Keratinocyte (primary cell): ENCODE data around the gene ADCK1. TPM values are rescaled to one million over a fixed set of nuclear protein-coding genes. Genes with fewer than 3 reads are reported as not detected.

Experiments used
- DNase-seq: peaks from one replicate; pipeline ENCODE4 v3.0.0-alpha.2; 2011; ENCODE audit warnings: low read depth, missing footprints, low spot score
- FAIRE-seq: peaks from 2 replicates; lab custom pipeline; 2011; peaks lifted over from hg19 to GRCh38; lab: Jason Lieb, UNC
- H2AFZ ChIP-seq: 2 replicates; pipeline ENCODE4 v1.6.0; 2012; ENCODE audit warnings: low read length, control low read depth, inconsistent platforms; ENCODE audit not compliant: control insufficient read depth
- H3K27ac ChIP-seq: 2 replicates; pipeline ENCODE4 v1.5.1; 2011; ENCODE audit warnings: low read length; ENCODE audit not compliant: control insufficient read depth, insufficient read depth
- H3K27me3 ChIP-seq: 3 replicates; pipeline ENCODE4 v1.6.0; 2011; ENCODE audit warnings: low read length; ENCODE audit not compliant: control insufficient read depth, insufficient read depth; ENCODE audit errors: extremely low read depth
- H3K36me3 ChIP-seq, 2 experiments: 2 replicates in 1 of 2; 3 replicates in 1 of 2; pipeline ENCODE4 v1.5.1; 2011; ENCODE audit warnings: low read length in 2 of 2, mild to moderate bottlenecking in 1 of 2; ENCODE audit not compliant: control insufficient read depth in 2 of 2, insufficient read depth in 2 of 2; ENCODE audit errors: extremely low read depth in 1 of 2
- H3K4me1 ChIP-seq: 3 replicates; pipeline ENCODE4 v1.5.1; 2011; ENCODE audit warnings: low read length; ENCODE audit not compliant: control insufficient read depth, insufficient read depth; ENCODE audit errors: extremely low read depth
- H3K4me2 ChIP-seq: 3 replicates; pipeline ENCODE4 v1.6.0; 2011; ENCODE audit warnings: low read depth, low read length; ENCODE audit not compliant: control insufficient read depth, insufficient read depth; ENCODE audit errors: extremely low read depth
- H3K4me3 ChIP-seq, 3 experiments: fragments of 200-600 bp in 1 of 3; sonication (generic) in 1 of 3; 2 replicates in 2 of 3; 3 replicates in 1 of 3; pipeline ENCODE4 v1.5.1; 2011 to 2016; ENCODE audit warnings: low read length in 3 of 3, mild to moderate bottlenecking in 3 of 3, control low read depth in 2 of 3, inconsistent platforms in 1 of 3, low read depth in 1 of 3, mixed read lengths in 1 of 3, mixed run types in 1 of 3, moderate library complexity in 1 of 3; ENCODE audit not compliant: control insufficient read depth in 2 of 3, insufficient read depth in 2 of 3; ENCODE audit errors: extremely low read depth in 1 of 3
- H3K79me2 ChIP-seq: 2 replicates; pipeline ENCODE4 v1.6.0; 2012; ENCODE audit warnings: low read length; ENCODE audit not compliant: control insufficient read depth, insufficient read depth
- H3K9ac ChIP-seq: 3 replicates; pipeline ENCODE4 v1.6.0; 2011; ENCODE audit warnings: low read length; ENCODE audit not compliant: control insufficient read depth, insufficient read depth; ENCODE audit errors: extremely low read depth
- H3K9me1 ChIP-seq: 3 replicates; pipeline ENCODE4 v1.6.0; 2011; ENCODE audit warnings: low read length; ENCODE audit not compliant: control insufficient read depth, insufficient read depth; ENCODE audit errors: extremely low read depth
- H3K9me3 ChIP-seq: 2 replicates; pipeline ENCODE4 v1.5.1; 2012; ENCODE audit warnings: low read depth, low read length; ENCODE audit not compliant: control insufficient read depth
- H4K20me1 ChIP-seq: 3 replicates; pipeline ENCODE4 v1.6.0; 2011; ENCODE audit warnings: low read length; ENCODE audit not compliant: control insufficient read depth, insufficient read depth; ENCODE audit errors: extremely low read depth
- EZH2 ChIP-seq: IDR thresholded peaks from one replicate; pipeline ENCODE4 v1.6.1; 2012; ENCODE audit warnings: inconsistent platforms, mild to moderate bottlenecking, low read length, moderate library complexity
- dilution Hi-C: fragments of 300-500 bp; cut with MboI; formaldehyde crosslinking; loops from one replicate; pipeline ENCODE4 v1.7.0; 2020; ENCODE audit warnings: low sequenced_read_pairs; ENCODE audit not compliant: extremely low pct_ligation_motif_present
- polyA plus RNA-seq, 5 experiments: library from polyadenylated mRNA; depleted of rRNA in 3 of 5; stranded (reverse) in 3 of 5; stranded (forward) in 1 of 5; unstranded in 1 of 5; fragments of >200 nt; gene quantifications; 1 replicate in 1 of 5; 2 replicates in 3 of 5; 3 replicates in 1 of 5; pipeline versions ENCODE4 v1.2.1 to v1.2.3, GENCODE V29; 2011 to 2012; ENCODE audit warnings: missing spikeins in 2 of 5, low read depth in 1 of 5, low replicate concordance in 1 of 5
- TF ChIP-seq, protein P1 (sequence below), 3 experiments: IDR thresholded peaks in 1 of 3; conservative IDR thresholded peaks in 1 of 3; optimal IDR thresholded peaks in 1 of 3; 2 replicates in 2 of 3; 3 replicates in 1 of 3; pipeline versions ENCODE3 to v1.5.1; 2011; ENCODE audit warnings: low read length in 3 of 3, mild to moderate bottlenecking in 3 of 3, moderate library complexity in 2 of 3, control low read depth in 1 of 3, inconsistent platforms in 1 of 3; ENCODE audit not compliant: insufficient read depth in 2 of 3; ENCODE audit errors: extremely low read depth in 1 of 3

ADCK1 gene
- polyA plus RNA-seq, 1 donor (not counting 4 experiments of a cell fraction or from before 2014, with no cell fraction given), result 4.9 TPM

DNA sequence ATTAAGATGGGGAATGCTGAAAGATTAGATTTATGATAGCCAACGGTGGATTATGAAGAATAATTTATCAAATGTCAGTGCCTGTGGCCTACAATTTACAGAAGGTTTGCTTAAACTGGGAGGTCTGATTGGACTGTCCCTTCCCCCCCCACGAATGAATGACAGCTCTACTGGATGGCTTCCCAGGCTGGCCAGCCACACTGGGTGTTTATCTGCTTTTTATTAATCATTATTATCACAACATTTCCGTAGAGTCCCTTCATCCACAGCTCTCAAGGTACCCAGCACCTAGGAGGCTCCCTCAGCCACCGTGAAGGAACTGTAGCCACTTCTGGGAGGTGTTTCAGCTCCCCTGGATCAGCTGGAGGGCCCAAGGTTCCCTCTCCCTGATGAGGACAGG is 78.9 kb downstream of the ADCK1 start:
- Histone ChIP-seq H3K4me1 (no peaks in the 10 kb centered on the region), H3K36me3 (no peaks in the 10 kb centered on the region), H3K79me2 (no peaks in the 10 kb centered on the region), H3K9me1 (no peaks in the 10 kb centered on the region), H3K27me3 (no peaks in the 10 kb centered on the region), H4K20me1 (no peaks in the 10 kb centered on the region), H3K27ac (no peak overlapping the region), H3K9me3 (no peaks in the 10 kb centered on the region), H3K4me3 (no peak overlapping the region), H3K4me2 (no peak overlapping the region), H3K9ac (no peak overlapping the region), H2AFZ (no peak overlapping the region)
- no peak for DNase-seq
- FAIRE-seq, result no peak
- dilution Hi-C loops, result no loop called here
- TF ChIP-seq, protein P1, sequence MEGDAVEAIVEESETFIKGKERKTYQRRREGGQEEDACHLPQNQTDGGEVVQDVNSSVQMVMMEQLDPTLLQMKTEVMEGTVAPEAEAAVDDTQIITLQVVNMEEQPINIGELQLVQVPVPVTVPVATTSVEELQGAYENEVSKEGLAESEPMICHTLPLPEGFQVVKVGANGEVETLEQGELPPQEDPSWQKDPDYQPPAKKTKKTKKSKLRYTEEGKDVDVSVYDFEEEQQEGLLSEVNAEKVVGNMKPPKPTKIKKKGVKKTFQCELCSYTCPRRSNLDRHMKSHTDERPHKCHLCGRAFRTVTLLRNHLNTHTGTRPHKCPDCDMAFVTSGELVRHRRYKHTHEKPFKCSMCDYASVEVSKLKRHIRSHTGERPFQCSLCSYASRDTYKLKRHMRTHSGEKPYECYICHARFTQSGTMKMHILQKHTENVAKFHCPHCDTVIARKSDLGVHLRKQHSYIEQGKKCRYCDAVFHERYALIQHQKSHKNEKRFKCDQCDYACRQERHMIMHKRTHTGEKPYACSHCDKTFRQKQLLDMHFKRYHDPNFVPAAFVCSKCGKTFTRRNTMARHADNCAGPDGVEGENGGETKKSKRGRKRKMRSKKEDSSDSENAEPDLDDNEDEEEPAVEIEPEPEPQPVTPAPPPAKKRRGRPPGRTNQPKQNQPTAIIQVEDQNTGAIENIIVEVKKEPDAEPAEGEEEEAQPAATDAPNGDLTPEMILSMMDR (optimal IDR thresholded peaks at IDR 0.05 in 1 of 3, IDR thresholded peaks at IDR 0.05 in 1 of 3, conservative IDR thresholded peaks at IDR 0.05 in 1 of 3; ENCODE audit: extremely low read depth in 1 of 3, insufficient read depth in 2 of 3, low read length in 3 of 3), result no peak
- TF ChIP-seq EZH2, result no peak

DNA sequence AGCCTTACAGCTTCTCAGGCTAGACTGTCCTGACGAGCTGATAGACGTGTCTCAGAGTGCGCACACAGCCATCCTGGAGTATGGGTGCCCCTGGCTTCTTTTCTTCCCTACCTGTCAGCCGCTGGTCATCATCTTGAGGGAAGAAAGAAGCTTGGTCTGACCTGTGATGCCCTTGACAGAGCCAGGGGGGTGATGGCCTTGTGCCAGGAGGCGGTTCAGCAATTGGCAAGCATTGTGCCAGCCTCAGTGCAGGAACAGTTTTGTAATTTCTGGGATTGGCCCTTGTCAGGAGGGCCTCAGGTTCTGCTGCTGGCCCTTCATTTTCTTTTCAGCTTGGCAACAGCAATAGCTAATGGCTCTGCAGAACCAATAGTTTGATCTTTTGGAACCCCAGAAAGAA is 80.1 kb downstream of the ADCK1 start:
- Histone ChIP-seq H2AFZ (no peak overlapping the region), H3K27me3 (no peaks in the 10 kb centered on the region), H3K4me1 (no peaks in the 10 kb centered on the region), H3K9me1 (no peaks in the 10 kb centered on the region), H4K20me1 (no peaks in the 10 kb centered on the region), H3K79me2 (no peaks in the 10 kb centered on the region), H3K9me3 (no peaks in the 10 kb centered on the region), H3K36me3 (peaks cover 0 to 1% of the 10 kb centered on the region in 2 experiments), H3K4me3 (no peak overlapping the region), H3K4me2 (no peak overlapping the region), H3K27ac (no peak overlapping the region), H3K9ac (no peak overlapping the region)
- no peak for DNase-seq
- FAIRE-seq, result no peak
- TF ChIP-seq EZH2, result no peak
- TF ChIP-seq, protein P1 (optimal IDR thresholded peaks at IDR 0.05 in 1 of 3, IDR thresholded peaks at IDR 0.05 in 1 of 3, conservative IDR thresholded peaks at IDR 0.05 in 1 of 3; ENCODE audit: extremely low read depth in 1 of 3, insufficient read depth in 2 of 3, low read length in 3 of 3), result no peak
- dilution Hi-C loops, result no loop called here
